ENCODE measurements around the gene TOGARAM2.

The TOGARAM2 gene

GRCh38 chr2:29066997-29067605, 86.0 kb downstream of the TOGARAM2 start:
- peaks cover 3% of the 10 kb centered on the region; the same call in 1 of the 2 replicates for H3K4me1 ChIP-seq (ENCODE audit: insufficient read depth, low read length)
- H3K36me3 ChIP-seq (ENCODE audit: insufficient read depth, low read length), result no peaks in the 10 kb centered on the region
- no peaks in the 10 kb centered on the region for H3K9me3 ChIP-seq (ENCODE audit: control insufficient read depth, insufficient read depth, low read length)
- H3K9ac ChIP-seq (ENCODE audit: low read depth, low read length), result no peak overlapping the region

- Histone ChIP-seq H3K4me1 (ENCODE audit: insufficient read depth, low read length) (peaks cover 3% of the 10 kb centered on the region; the same call in 1 of the 2 replicates), H3K9ac (ENCODE audit: low read depth, low read length) (no peak overlapping the region), H3K36me3 (ENCODE audit: insufficient read depth, low read length) (no peaks in the 10 kb centered on the region), H3K9me3 (ENCODE audit: control insufficient read depth, insufficient read depth, low read length) (no peaks in the 10 kb centered on the region)
Measured at GRCh38 chr2:29068513-29068912, 87.4 kb downstream of the TOGARAM2 start.

GRCh38 chr2:29070526-29070925, 89.4 kb downstream of the TOGARAM2 start:
- Histone ChIP-seq H3K9ac (ENCODE audit: low read depth, low read length) (no peak overlapping the region), H3K36me3 (ENCODE audit: insufficient read depth, low read length) (no peaks in the 10 kb centered on the region), H3K9me3 (ENCODE audit: control insufficient read depth, insufficient read depth, low read length) (no peaks in the 10 kb centered on the region), H3K4me1 (ENCODE audit: insufficient read depth, low read length) (no peaks in the 10 kb centered on the region)

DNA sequence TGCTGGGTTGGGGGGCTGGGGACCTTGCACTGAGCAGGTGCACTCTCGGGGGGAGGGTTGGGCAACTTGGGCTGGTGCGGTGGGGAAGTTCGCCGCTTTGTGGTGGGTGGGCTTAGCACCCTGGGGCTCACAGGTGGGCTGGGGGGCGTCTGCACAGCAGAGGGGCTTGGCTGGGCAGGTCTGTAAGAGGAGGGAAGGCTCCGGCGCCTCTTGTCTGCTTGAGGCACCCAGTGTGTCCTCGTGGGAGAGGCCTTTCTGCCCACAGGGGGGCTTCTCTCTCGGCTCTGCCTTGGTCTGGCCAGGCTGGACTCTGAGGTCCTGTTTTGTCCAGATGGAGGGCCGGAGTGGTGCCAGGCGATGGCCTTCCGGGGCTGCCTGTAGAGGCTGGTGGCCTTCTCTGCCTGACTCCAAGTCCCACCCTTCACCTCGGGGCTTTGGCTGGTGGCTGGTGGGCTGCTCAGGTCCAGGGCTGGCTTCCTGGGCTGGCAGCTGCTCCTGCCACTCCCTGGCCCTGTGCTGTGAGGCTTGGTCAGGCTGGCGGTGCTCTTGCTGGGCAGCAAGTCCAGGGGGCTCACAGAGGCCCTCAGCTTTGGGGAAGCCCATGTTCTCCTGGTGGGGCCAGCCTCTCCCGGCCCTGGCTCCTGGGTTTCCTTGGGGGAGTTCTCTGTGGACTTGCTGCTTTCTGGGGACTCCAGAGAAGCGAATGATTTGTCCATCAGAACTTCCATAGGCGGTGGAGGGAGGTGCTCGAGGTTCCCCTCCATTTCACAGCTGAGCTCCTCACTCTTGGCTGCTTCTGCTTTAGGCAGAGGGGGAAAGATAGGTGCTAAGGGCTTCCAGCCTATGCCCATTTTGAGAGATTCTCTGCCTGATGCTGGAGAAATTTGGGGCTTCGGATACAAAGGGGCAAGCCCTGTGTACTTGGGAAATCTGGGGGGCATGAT, 90.2 kb downstream of the TOGARAM2 start:
- no peak overlapping the region for H3K9ac ChIP-seq (ENCODE audit: low read depth, low read length)
- H3K9me3 ChIP-seq (ENCODE audit: control insufficient read depth, insufficient read depth, low read length), result no peaks in the 10 kb centered on the region

GRCh38 chr2:29072251-29072650, 91.2 kb downstream of the TOGARAM2 start:
- Histone ChIP-seq H3K9me3 (ENCODE audit: control insufficient read depth, insufficient read depth, low read length) (no peaks in the 10 kb centered on the region), H3K36me3 (ENCODE audit: insufficient read depth, low read length) (no peaks in the 10 kb centered on the region), H3K9ac (ENCODE audit: low read depth, low read length) (no peak overlapping the region), H3K4me1 (ENCODE audit: insufficient read depth, low read length) (no peaks in the 10 kb centered on the region)

More for the DNA sequence above, 90.2 kb downstream of the TOGARAM2 start:
- H3K4me1 ChIP-seq (ENCODE audit: insufficient read depth, low read length), result no peaks in the 10 kb centered on the region
- no peaks in the 10 kb centered on the region for H3K36me3 ChIP-seq (ENCODE audit: insufficient read depth, low read length)

DNA sequence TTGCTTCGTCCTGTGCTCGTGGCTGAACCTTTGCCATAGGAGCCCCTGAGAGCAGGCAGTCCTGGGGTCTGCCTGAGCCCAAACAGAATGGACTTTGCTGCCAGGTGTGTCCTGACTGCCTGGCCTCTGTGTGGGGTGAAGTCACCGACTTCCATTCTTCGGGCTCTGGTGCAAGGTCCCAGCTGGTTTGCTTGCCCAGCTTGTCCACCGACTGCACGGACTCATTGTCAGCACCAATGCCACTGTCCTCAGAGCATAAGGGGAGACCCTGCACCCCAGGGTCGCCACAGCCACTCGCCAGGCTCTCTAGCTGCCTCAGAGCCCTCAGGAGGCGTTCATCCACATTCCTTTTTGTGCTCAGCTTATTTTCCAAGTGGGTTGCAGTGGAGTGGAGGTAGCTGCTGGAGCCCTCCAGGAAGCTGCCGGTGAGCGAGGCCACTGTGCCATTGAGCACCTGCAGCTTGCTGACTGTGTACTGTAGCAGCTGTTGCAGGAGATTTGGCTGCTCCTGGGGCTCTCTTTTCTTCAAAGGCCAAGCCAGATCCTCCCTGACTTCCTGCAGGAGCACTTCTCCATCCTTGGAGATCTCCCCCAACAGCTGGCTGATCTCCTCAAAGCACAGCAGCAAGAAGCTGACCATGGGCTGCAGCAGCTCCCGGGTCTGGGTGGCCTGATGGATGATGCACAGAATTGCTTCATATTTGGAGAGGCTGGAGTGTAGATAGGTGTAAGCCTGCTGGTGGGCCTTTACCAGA, 92.0 kb downstream of the TOGARAM2 start:
- no peaks in the 10 kb centered on the region for H3K9me3 ChIP-seq (ENCODE audit: control insufficient read depth, insufficient read depth, low read length)
- H3K4me1 ChIP-seq (ENCODE audit: insufficient read depth, low read length), result no peaks in the 10 kb centered on the region
- H3K36me3 ChIP-seq (ENCODE audit: insufficient read depth, low read length), result no peaks in the 10 kb centered on the region
- H3K9ac ChIP-seq (ENCODE audit: low read depth, low read length), result no peak overlapping the region

- Histone ChIP-seq H3K9ac (ENCODE audit: low read depth, low read length) (no peak overlapping the region), H3K4me1 (ENCODE audit: insufficient read depth, low read length) (no peaks in the 10 kb centered on the region), H3K36me3 (ENCODE audit: insufficient read depth, low read length) (no peaks in the 10 kb centered on the region), H3K9me3 (ENCODE audit: control insufficient read depth, insufficient read depth, low read length) (no peaks in the 10 kb centered on the region)
Measured at GRCh38 chr2:29073933-29074332, 92.8 kb downstream of the TOGARAM2 start.

DNA sequence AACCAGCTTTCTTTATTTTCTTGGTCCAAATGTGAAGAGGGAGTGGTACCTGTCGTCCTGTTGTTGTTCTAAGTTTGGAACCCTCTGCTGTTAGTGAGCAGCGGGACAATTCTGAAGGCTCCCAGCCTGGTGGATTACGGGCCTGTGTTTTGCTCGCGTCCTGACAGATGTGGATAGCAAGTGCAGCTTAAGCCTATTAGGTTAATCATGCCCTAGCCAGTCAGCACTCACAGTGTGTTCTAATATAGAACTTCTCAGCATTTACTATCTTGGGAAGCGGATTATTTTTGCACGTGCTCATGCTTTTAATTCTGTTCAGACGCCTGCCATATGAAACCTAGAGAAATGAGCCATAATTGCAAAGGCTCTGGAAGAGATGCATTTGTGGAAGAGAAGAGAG, 93.3 kb downstream of the TOGARAM2 start, which contains the start of gene PCARE:
Gene PCARE (minus strand): TSS at position 113 of the 400 bp plus-strand sequence. CDS start 262 bp downstream, outside the sequence.
- no peak within 1 kb of the TSS for H3K9ac ChIP-seq (ENCODE audit: low read depth, low read length)
- no peaks in the 10 kb centered on the region for H3K36me3 ChIP-seq (ENCODE audit: insufficient read depth, low read length)
- H3K4me1 ChIP-seq (ENCODE audit: insufficient read depth, low read length), result no peaks in the 10 kb centered on the region
- no peaks in the 10 kb centered on the region for H3K9me3 ChIP-seq (ENCODE audit: control insufficient read depth, insufficient read depth, low read length)

GRCh38 chr2:29075894-29076705, 95.0 kb downstream of the TOGARAM2 start:
- Histone ChIP-seq H3K9me3 (ENCODE audit: control insufficient read depth, insufficient read depth, low read length) (peaks cover 6% of the 10 kb centered on the region; the same call in 1 of the 2 replicates), H3K36me3 (ENCODE audit: insufficient read depth, low read length) (no peaks in the 10 kb centered on the region), H3K9ac (ENCODE audit: low read depth, low read length) (no peak overlapping the region), H3K4me1 (ENCODE audit: insufficient read depth, low read length) (no peaks in the 10 kb centered on the region)

DNA sequence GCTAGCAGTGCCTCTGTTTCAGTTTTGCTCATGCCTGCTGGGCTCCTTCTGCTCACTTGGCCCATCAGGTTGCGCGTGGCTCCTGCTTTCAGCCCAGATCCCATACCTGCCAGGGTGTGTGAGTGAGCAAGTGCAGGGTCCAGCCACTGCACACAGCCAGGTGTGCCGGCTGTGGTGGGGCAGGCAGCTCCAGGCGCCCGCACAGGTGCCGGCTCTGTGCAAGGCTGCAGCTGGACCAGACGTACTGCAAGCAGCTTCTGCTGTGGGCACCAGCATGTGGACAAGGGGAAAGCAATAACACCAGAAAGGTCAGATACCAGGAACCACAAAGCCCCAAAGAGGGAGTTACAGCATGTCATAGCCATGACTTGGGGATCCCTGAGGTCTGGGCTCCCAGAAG, 98.8 kb downstream of the TOGARAM2 start:
- Histone ChIP-seq H3K4me1 (ENCODE audit: insufficient read depth, low read length) (no peaks in the 10 kb centered on the region), H3K9ac (ENCODE audit: low read depth, low read length) (no peak overlapping the region), H3K9me3 (ENCODE audit: control insufficient read depth, insufficient read depth, low read length) (peaks cover 6% of the 10 kb centered on the region; the same call in 1 of the 2 replicates), H3K36me3 (ENCODE audit: insufficient read depth, low read length) (no peaks in the 10 kb centered on the region)

GRCh38 chr2:29080886-29081743, 100.0 kb downstream of the TOGARAM2 start:
- Histone ChIP-seq H3K9me3 (ENCODE audit: control insufficient read depth, insufficient read depth, low read length) (peaks cover 6% of the 10 kb centered on the region; the same call in 1 of the 2 replicates), H3K36me3 (ENCODE audit: insufficient read depth, low read length) (no peaks in the 10 kb centered on the region), H3K9ac (ENCODE audit: low read depth, low read length) (no peak overlapping the region), H3K4me1 (ENCODE audit: insufficient read depth, low read length) (no peaks in the 10 kb centered on the region)

DNA sequence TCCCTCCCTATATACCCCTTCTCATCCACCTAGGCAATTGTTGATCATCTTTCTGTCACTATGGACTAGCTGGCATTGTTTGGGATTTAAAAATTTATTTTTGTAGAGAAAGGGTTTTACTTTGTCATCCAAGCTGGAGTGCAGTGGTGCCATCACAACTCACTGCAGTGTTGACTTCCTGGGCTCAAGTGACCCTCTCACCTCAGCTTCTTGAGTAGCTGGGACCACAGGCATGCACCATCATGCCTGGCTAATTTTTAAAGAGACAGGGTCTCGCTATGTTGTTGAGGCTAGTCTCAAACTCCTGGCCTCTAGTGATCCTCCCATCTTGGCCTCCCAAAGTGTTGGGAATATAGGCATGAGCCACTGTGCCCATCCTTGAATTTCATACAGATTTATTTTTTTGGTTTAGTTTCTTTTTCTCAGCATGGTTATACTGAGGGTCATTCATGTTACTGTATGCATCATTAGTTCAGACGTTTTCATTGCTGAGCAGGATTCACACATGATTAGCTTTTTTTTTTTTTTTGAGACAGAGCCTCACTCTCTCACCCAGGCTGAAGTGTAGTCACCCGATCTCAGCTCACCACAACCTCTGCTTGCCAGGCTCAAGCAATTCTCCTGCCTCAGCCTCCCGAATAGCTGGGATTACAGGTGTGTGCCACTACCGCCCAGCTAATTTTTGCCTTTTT, 101.9 kb downstream of the TOGARAM2 start:
- H3K9ac ChIP-seq (ENCODE audit: low read depth, low read length), result no peak overlapping the region
- H3K4me1 ChIP-seq (ENCODE audit: insufficient read depth, low read length), result no peaks in the 10 kb centered on the region
- peaks cover 6% of the 10 kb centered on the region; the same call in 1 of the 2 replicates for H3K9me3 ChIP-seq (ENCODE audit: control insufficient read depth, insufficient read depth, low read length)
- no peaks in the 10 kb centered on the region for H3K36me3 ChIP-seq (ENCODE audit: insufficient read depth, low read length)

All from ES-I3 (cell line).